ENCODE measurements around the gene SMPD3.

- no peak for TF ChIP-seq CTCF (IDR thresholded peaks at IDR 0.05)
- TF ChIP-seq POLR2A (IDR thresholded peaks at IDR 0.05): no peak
Measured at GRCh38 chr16:68351463-68351862, 96.8 kb downstream of the SMPD3 start.
